Gastroesophageal sphincter (tissue), 3 donors: ENCODE data around the gene CEACAM1.
"Not testable (repeated sequence)": the region's sequence is repeated elsewhere in the genome, so short reads cannot be mapped to it uniquely, and the experiment has no call there.

Experiments used
- CTCF ChIP-seq, 4 experiments: fragments of 200-600 bp in 2 of 4; fragments of 450-650 bp in 2 of 4; sonication (generic) in 1 of 4; IDR thresholded peaks; one replicate each; pipeline ENCODE4 v1.5.1; 2017 to 2019; ENCODE audit warnings: antibody characterized with exemption in 4 of 4, mild to moderate bottlenecking in 2 of 4, moderate library complexity in 2 of 4
- EP300 ChIP-seq: sonication (generic); formaldehyde crosslinking; IDR thresholded peaks from one replicate; pipeline ENCODE4 v1.6.1; 2017; ENCODE audit warnings: antibody characterized with exemption, mild to moderate bottlenecking
- POLR2A ChIP-seq, 2 donors: fragments of 450-650 bp; IDR thresholded peaks; one replicate each; pipeline ENCODE4 v1.6.1; 2017; ENCODE audit warnings: antibody characterized with exemption in 2 of 2, mild to moderate bottlenecking in 2 of 2, moderate library complexity in 1 of 2

GRCh38 chr19:42522262-42522661, 6.0 kb downstream of the CEACAM1 start:
- not testable (repeated sequence) for TF ChIP-seq CTCF (IDR thresholded peaks at IDR 0.05); EP300; POLR2A (IDR thresholded peaks at IDR 0.05)
